GM10847 (cell line): ENCODE results near the gene MAPT.

Experiments used
- POLR2A ChIP-seq: IDR thresholded peaks from 2 replicates; pipeline ENCODE4 v1.6.1; 2011; ENCODE audit not compliant: insufficient read length; ENCODE audit errors: extremely low read depth

The MAPT gene

DNA sequence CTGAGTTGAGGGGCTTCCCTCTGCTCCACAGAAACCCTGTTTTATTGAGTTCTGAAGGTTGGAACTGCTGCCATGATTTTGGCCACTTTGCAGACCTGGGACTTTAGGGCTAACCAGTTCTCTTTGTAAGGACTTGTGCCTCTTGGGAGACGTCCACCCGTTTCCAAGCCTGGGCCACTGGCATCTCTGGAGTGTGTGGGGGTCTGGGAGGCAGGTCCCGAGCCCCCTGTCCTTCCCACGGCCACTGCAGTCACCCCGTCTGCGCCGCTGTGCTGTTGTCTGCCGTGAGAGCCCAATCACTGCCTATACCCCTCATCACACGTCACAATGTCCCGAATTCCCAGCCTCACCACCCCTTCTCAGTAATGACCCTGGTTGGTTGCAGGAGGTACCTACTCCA is 130.7 kb downstream of the MAPT start:
- TF ChIP-seq POLR2A, result no peak

DNA sequence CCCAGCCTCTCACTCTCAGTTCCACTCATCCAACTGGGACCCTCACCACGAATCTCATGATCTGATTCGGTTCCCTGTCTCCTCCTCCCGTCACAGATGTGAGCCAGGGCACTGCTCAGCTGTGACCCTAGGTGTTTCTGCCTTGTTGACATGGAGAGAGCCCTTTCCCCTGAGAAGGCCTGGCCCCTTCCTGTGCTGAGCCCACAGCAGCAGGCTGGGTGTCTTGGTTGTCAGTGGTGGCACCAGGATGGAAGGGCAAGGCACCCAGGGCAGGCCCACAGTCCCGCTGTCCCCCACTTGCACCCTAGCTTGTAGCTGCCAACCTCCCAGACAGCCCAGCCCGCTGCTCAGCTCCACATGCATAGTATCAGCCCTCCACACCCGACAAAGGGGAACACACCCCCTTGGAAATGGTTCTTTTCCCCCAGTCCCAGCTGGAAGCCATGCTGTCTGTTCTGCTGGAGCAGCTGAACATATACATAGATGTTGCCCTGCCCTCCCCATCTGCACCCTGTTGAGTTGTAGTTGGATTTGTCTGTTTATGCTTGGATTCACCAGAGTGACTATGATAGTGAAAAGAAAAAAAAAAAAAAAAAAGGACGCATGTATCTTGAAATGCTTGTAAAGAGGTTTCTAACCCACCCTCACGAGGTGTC is 131.3 kb downstream of the MAPT start:
- TF ChIP-seq POLR2A, result no peak

DNA sequence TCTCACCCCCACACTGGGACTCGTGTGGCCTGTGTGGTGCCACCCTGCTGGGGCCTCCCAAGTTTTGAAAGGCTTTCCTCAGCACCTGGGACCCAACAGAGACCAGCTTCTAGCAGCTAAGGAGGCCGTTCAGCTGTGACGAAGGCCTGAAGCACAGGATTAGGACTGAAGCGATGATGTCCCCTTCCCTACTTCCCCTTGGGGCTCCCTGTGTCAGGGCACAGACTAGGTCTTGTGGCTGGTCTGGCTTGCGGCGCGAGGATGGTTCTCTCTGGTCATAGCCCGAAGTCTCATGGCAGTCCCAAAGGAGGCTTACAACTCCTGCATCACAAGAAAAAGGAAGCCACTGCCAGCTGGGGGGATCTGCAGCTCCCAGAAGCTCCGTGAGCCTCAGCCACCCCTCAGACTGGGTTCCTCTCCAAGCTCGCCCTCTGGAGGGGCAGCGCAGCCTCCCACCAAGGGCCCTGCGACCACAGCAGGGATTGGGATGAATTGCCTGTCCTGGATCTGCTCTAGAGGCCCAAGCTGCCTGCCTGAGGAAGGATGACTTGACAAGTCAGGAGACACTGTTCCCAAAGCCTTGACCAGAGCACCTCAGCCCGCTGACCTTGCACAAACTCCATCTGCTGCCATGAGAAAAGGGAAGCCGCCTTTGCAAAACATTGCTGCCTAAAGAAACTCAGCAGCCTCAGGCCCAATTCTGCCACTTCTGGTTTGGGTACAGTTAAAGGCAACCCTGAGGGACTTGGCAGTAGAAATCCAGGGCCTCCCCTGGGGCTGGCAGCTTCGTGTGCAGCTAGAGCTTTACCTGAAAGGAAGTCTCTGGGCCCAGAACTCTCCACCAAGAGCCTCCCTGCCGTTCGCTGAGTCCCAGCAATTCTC is 132.1 kb downstream of the MAPT start:
- no peak for TF ChIP-seq POLR2A

DNA sequence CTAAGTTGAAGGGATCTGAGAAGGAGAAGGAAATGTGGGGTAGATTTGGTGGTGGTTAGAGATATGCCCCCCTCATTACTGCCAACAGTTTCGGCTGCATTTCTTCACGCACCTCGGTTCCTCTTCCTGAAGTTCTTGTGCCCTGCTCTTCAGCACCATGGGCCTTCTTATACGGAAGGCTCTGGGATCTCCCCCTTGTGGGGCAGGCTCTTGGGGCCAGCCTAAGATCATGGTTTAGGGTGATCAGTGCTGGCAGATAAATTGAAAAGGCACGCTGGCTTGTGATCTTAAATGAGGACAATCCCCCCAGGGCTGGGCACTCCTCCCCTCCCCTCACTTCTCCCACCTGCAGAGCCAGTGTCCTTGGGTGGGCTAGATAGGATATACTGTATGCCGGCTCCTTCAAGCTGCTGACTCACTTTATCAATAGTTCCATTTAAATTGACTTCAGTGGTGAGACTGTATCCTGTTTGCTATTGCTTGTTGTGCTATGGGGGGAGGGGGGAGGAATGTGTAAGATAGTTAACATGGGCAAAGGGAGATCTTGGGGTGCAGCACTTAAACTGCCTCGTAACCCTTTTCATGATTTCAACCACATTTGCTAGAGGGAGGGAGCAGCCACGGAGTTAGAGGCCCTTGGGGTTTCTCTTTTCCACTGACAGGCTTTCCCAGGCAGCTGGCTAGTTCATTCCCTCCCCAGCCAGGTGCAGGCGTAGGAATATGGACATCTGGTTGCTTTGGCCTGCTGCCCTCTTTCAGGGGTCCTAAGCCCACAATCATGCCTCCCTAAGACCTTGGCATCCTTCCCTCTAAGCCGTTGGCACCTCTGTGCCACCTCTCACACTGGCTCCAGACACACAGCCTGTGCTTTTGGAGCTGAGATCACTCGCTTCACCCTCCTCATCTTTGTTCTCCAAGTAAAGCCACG is 133.0 kb downstream of the MAPT start:
- no peak for TF ChIP-seq POLR2A

DNA sequence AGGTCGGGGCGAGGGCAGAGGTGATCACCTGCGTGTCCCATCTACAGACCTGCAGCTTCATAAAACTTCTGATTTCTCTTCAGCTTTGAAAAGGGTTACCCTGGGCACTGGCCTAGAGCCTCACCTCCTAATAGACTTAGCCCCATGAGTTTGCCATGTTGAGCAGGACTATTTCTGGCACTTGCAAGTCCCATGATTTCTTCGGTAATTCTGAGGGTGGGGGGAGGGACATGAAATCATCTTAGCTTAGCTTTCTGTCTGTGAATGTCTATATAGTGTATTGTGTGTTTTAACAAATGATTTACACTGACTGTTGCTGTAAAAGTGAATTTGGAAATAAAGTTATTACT is 133.6 kb downstream of the MAPT start:
- no peak for TF ChIP-seq POLR2A

DNA sequence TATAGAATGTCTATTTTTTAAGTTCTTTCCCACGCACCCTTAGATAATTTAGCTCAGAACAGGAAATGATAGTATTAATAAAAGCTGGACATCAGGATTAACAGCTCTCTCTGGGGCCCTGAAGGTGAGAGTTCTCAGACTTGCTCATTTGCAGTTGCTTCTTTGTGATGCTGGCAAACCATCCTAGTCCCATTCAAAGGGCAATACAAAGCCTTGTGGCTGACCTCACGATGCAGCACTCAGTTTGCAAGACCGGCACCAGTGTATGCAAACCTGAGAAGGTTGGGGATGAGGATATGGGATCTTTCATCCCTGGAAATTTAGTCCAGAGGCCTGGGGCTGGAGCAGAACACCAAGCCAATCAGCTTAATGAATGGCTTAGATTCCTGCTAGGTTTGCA is 134.0 kb downstream of the MAPT start:
- no peak for TF ChIP-seq POLR2A

DNA sequence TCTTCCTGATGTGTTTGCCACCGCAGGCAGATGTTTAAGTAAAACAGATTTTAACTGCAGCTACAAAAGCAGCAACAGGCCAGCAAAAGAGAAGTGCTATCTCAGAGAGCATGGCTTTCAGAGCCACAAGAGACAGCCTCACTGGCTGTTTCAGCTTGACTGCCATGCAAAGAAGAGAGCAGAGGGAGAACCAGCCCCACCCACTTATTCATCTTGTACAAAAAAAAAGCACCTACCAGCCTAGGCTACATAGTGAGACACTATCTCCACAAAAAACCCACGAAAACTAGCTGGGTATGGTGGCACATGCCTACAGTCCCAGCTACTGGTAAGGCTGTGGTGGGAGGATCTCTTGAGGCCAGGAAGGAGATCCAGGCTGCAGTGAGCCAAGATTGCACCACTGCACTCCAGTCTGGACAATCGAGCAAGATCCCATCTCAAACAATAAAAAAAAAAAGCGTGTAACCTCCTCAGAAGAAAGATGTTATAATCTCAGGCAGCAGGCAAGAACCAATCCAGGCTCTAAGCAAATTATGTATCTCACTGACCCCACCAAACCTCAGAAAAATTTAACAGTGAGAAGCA is 134.7 kb downstream of the MAPT start:
- no peak for TF ChIP-seq POLR2A

DNA sequence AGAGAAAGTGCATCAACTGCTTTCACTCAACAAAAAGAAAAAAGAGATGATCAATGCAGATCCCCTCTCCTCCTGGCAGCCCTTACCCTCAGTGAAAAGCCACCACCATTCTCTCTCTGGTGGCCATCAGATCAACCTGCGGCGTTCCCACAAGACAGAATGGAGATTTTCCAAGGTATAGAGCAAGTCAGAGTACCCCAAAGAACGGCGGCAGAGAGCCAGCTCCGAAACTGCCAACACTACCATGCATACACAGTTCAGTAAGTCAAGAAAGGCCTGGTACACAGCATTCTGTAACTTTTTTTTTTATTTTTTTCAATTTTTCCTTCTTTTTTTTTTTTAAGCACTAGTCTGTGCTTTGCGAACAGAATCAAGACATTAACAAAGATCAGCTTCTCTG is 135.3 kb downstream of the MAPT start:
- TF ChIP-seq POLR2A, result no peak

DNA sequence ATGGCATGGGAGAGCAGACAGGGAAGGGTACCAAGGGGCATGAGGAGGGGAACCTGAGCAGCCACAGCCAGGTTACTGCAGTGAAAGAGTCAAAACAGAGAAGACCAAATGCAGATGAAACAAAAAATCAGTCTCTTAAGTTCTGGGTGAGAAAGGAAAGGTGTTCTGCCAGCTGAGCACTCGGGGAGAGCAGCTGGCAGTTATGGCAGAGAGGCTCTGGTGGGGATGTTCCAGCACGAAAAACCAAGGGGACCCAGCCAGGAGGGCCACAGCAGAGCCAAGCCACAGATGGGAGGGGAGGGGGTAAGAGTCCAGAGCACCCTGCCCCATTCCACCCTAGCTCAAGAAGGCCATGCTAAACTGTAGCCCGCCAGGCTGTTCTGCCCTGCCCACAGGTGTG is 136.4 kb downstream of the MAPT start:
- no peak for TF ChIP-seq POLR2A

DNA sequence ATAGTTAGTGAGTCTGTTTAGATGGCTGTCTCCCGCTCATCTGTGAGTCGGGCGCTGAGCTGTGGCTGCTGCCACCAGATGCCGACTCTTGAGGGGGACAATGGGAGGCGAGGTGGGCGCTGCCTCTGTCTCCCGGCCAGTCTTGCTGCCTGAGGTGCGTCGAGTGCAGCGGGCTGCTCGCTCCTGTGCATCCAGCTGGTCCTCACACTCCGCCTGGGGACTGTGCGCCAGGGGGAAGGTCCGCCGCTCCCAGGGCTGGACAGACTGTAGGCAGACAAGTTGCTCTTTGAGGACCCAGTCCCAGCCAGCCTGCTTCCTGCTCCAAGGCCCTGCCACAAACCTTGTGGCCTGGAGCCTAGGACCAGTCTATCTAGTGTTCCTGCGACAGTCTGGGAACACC is 137.1 kb downstream of the MAPT start:
- TF ChIP-seq POLR2A, result no peak

DNA sequence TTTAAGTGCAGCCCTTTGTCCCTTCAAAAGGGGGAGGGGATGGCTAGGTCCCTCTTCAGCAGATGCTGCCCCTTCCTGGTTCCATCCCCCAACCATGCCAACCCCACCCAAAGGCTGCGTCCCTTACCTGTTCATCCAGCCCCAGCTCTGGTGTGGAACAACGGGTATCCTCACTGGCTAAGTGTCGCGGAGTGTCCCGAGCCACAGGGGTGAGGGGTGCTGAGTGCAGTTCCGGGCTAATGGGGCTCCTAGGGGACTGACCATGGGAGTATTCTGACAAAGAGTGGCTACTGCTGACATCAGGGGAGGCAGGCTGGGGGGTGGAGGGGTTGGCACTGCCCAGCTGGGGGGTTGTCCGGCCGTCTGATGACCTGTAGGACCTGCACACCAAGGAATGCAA is 137.6 kb downstream of the MAPT start:
- TF ChIP-seq POLR2A, result no peak

DNA sequence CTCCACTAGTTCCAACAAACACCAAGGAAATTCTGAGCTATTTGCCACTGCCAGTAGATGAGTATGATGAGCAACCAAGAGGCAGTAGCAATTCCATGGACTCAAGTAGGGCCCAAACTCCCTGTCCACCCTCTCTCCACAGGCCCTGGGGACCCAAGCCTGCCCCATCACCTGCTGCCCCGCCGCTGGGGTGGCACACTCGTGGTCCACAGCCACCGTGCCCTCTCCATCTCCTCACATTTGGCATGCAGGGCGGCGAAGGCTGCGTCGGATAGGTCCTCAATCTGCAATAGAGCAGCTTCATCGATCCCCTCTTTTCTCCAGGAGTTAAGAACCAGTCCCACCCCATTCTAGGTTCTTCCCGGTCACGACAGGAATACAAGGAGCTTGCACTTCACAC is 138.6 kb downstream of the MAPT start:
- TF ChIP-seq POLR2A, result no peak

DNA sequence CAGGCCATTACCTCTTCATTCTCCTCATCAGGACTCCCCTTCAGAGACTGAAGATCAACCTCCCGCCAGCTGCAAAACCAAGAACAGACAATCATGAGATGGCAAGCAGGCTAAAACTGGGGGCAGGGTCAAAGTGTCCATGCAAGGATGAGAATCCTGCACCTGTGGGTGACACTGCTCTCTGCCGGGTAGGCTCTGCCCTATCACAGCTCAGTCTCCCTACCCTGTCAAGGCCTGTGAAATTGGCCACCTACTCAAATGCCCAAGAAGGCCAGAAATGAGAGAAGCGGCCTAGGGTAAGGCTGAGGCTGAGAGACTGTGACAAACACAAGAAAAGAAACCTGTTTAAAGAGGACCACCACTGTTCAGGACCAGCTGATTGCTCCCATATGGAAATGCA is 139.0 kb downstream of the MAPT start:
- TF ChIP-seq POLR2A, result no peak

DNA sequence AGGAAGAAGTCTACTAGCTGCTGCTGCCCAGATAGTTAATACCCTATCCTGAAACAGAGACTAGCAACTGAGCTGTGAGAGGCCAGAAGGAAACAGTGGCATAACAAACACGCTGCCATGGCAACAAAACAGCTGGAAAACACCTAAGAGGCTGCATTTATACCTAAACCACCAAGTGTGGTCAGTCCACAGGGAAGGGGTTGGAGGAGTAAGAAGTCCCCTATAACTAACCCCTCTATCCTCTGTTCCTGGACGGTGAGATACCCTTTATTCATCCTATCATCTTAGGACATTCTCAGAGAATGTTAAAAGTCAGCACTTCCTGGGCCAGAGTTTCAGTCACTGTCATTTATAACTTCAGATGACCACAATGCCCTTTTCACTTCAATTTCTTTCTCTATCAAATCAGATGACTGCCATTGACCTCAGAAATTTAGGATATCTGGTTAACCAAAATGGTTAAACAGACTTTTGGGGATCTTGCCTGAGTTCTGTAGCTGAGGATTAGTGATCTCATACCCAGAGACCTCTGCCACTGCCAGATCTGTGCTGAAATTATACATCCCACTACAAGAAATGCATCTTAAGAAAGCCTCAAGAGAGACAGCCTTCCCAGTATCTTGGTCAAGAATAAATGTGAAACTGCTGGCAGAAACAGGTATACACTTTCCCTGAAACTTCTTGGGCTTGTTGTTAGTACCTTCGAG is 140.9 kb downstream of the MAPT start:
- no peak for TF ChIP-seq POLR2A

DNA sequence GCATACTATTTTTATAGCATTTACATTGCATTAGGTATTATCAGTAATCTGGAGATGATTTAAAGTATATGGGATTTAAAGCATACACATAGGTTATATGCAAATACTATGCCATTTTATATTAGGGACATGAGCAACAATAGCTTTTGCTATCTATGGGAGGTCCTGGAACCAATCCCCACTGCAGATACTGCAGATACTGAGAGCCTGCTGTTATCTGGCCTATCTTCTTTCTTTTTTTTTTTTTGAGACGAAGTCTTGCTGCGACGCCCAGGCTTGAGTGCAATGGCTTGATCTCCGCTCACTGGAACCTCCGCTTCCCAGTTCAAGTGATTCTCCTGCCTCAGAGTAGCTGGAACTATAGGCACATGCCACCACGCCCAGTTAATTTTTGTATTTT is 142.1 kb downstream of the MAPT start:
- no peak for TF ChIP-seq POLR2A
